HepG2 (cell line): ENCODE results near the gene PDZD2. TPM values are rescaled to one million over a fixed set of nuclear protein-coding genes. Genes with fewer than 3 reads are reported as not detected.

ENCODE experiments used
- ATAC-seq: fragments of 200-7000 bp; cut with Tn5 transposase; 3 replicates; pipeline ENCODE4 v1.9.1; 2020; ENCODE audit warnings: mild to moderate bottlenecking, moderate library complexity
- BruUV-seq: library from RNA; stranded (reverse); fragments of 400-500 nt; replicated peaks from 2 replicates; lab custom pipeline; 2021; lab: Mats Ljungman, UMichigan
- CTCF ChIA-PET: fragments of 300-600 bp; formaldehyde crosslinking; extraction: SDS; loops from one replicate; lab custom pipeline; 2021; ENCODE audit warnings: low total read pairs, inconsistent platforms, low intra/inter-chr PET ratio; lab: Yijun Ruan, JAX
- POLR2A ChIA-PET: fragments of 350-600 bp; sonication (Branson Sonifier 250); formaldehyde crosslinking; loops from one replicate; lab custom pipeline; 2020; ENCODE audit warnings: antibody characterized with exemption, inconsistent platforms; lab: Yijun Ruan, JAX
- DNase-seq: peaks from one replicate; pipeline ENCODE4 v3.0.0-alpha.2; 2015; ENCODE audit warnings: low spot score
- FAIRE-seq: peaks from 3 replicates; lab custom pipeline; 2011; peaks lifted over from hg19 to GRCh38; lab: Jason Lieb, UNC
- H2AFZ ChIP-seq: one replicate; pipeline ENCODE4 v1.6.1; 2011; ENCODE audit warnings: low read length, inconsistent platforms
- H3K27ac ChIP-seq: fragments of 300-600 bp; 3 replicates; pipeline ENCODE4 v1.8.0; 2011; ENCODE audit warnings: mixed run types, mild to moderate bottlenecking, mixed read lengths, low read length, inconsistent platforms; ENCODE audit not compliant: insufficient read depth; ENCODE audit errors: extremely low read length
- H3K27me3 ChIP-seq, 2 experiments: fragments of 200-600 bp in 1 of 2; 2 replicates in 1 of 2; 3 replicates in 1 of 2; pipeline versions ENCODE4 v1.6.0 to v1.8.0; 2011; ENCODE audit warnings: low read length in 2 of 2, mild to moderate bottlenecking in 2 of 2, moderate library complexity in 2 of 2, inconsistent platforms in 1 of 2; ENCODE audit not compliant: insufficient read depth in 2 of 2, control insufficient read depth in 1 of 2
- H3K36me3 ChIP-seq, 2 experiments: fragments of 200-600 bp in 1 of 2; replicated peaks in 1 of 2; 2 replicates in 1 of 2; 3 replicates in 1 of 2; pipeline versions ENCODE4 v1.5.1 to v1.8.0; 2011; ENCODE audit warnings: low read length in 2 of 2, inconsistent platforms in 1 of 2; ENCODE audit not compliant: insufficient read depth in 2 of 2, control insufficient read depth in 1 of 2
- H3K4me1 ChIP-seq: 2 replicates; pipeline ENCODE4 v1.5.1; 2012; ENCODE audit warnings: low read length, inconsistent platforms; ENCODE audit not compliant: insufficient read depth
- H3K4me2 ChIP-seq: 2 replicates; pipeline ENCODE4 v1.6.0; 2011; ENCODE audit warnings: low read depth, low read length, inconsistent platforms
- H3K4me3 ChIP-seq, 3 experiments: fragments of 200-600 bp in 1 of 3; sonication (generic), shearing (Covaris generic) in 1 of 3; replicated peaks in 1 of 3; 2 replicates each; pipeline ENCODE4 v1.5.1; 2011 to 2016; ENCODE audit warnings: low read length in 3 of 3, inconsistent platforms in 2 of 3, low read depth in 2 of 3, mild to moderate bottlenecking in 2 of 3, control low read depth in 1 of 3, mixed read lengths in 1 of 3; ENCODE audit not compliant: insufficient read depth in 1 of 3
- H3K79me2 ChIP-seq: one replicate; pipeline ENCODE4 v1.6.1; 2011; ENCODE audit warnings: low read length, inconsistent platforms; ENCODE audit not compliant: insufficient read depth
- H3K9ac ChIP-seq: 2 replicates; pipeline ENCODE4 v1.6.0; 2011; ENCODE audit warnings: mild to moderate bottlenecking, low read depth, low read length, inconsistent platforms; ENCODE audit not compliant: insufficient read depth
- H3K9me3 ChIP-seq: 2 replicates; pipeline ENCODE4 v1.5.1; 2012; ENCODE audit warnings: mild to moderate bottlenecking, low read length
- H4K20me1 ChIP-seq: 2 replicates; pipeline ENCODE4 v1.6.0; 2011; ENCODE audit warnings: inconsistent platforms, mild to moderate bottlenecking, low read length, moderate library complexity; ENCODE audit not compliant: insufficient read depth
- ADNP ChIP-seq: sonication (generic); formaldehyde crosslinking; IDR thresholded peaks from 2 replicates; pipeline ENCODE4 v1.4.0; 2020; ENCODE audit warnings: missing genetic modification reagents
- CREB3 ChIP-seq: sonication (generic); formaldehyde crosslinking; IDR thresholded peaks from 2 replicates; pipeline ENCODE4 v1.5.0; 2020; ENCODE audit warnings: missing genetic modification reagents
- CREBL2 ChIP-seq: sonication (generic); formaldehyde crosslinking; IDR thresholded peaks from 2 replicates; pipeline ENCODE4 v1.8.1; 2023; ENCODE audit warnings: missing genetic modification reagents, mild to moderate bottlenecking, borderline replicate concordance
- IKZF5 ChIP-seq: IDR thresholded peaks from 2 replicates; pipeline ENCODE4 v1.6.1; 2018; ENCODE audit warnings: missing genetic modification reagents, mild to moderate bottlenecking, missing compliant biosample characterization
- JARID2 ChIP-seq: sonication (generic); formaldehyde crosslinking; IDR thresholded peaks from 2 replicates; pipeline ENCODE4 v1.8.1; 2023; ENCODE audit warnings: missing genetic modification reagents, inconsistent platforms; ENCODE audit not compliant: insufficient replicate concordance
- KAT8 ChIP-seq: IDR thresholded peaks from 2 replicates; pipeline ENCODE4 v1.6.1; 2016; ENCODE audit warnings: missing genetic modification reagents, missing compliant biosample characterization
- KDM2A ChIP-seq: sonication (generic); formaldehyde crosslinking; IDR thresholded peaks from 2 replicates; pipeline ENCODE4 v1.4.0; 2020; ENCODE audit warnings: low read depth, missing genetic modification reagents, borderline replicate concordance
- POGK ChIP-seq: sonication (generic); formaldehyde crosslinking; conservative IDR thresholded peaks from 2 replicates; pipeline ENCODE4 v1.8.0; 2022; ENCODE audit warnings: mild to moderate bottlenecking, moderate library complexity, missing genetic modification reagents
- PRPF4 ChIP-seq: fragments of 200-400 bp; formaldehyde crosslinking; IDR thresholded peaks from 2 replicates; pipeline ENCODE4 v1.6.1; 2016; ENCODE audit warnings: low read length, low read depth; ENCODE audit not compliant: poor library complexity, severe bottlenecking
- RXRB ChIP-seq: IDR thresholded peaks from 2 replicates; pipeline ENCODE4 v1.6.1; 2016; ENCODE audit warnings: borderline replicate concordance, missing genetic modification reagents, missing compliant biosample characterization
- TFE3 ChIP-seq: IDR thresholded peaks from 2 replicates; pipeline ENCODE4 v1.6.1; 2016
- ZBTB20 ChIP-seq: sonication (generic); formaldehyde crosslinking; IDR thresholded peaks from 2 replicates; pipeline ENCODE4 v1.8.1; 2023; ENCODE audit warnings: missing genetic modification reagents, low read depth, mild to moderate bottlenecking, borderline replicate concordance
- ZNF10 ChIP-seq: sonication (generic); formaldehyde crosslinking; IDR thresholded peaks from 2 replicates; pipeline ENCODE4 v1.4.0; 2020; ENCODE audit warnings: mild to moderate bottlenecking, low read depth, missing genetic modification reagents, borderline replicate concordance
- ZNF180 ChIP-seq: sonication (generic); formaldehyde crosslinking; IDR thresholded peaks from 2 replicates; pipeline ENCODE4 v1.4.0; 2020; ENCODE audit warnings: low read depth, missing genetic modification reagents, borderline replicate concordance
- ZNF253 ChIP-seq: sonication (generic); formaldehyde crosslinking; IDR thresholded peaks from 2 replicates; pipeline ENCODE4 v1.8.0; 2022; ENCODE audit warnings: mild to moderate bottlenecking, missing genetic modification reagents, borderline replicate concordance
- ZNF326 ChIP-seq: sonication (generic); formaldehyde crosslinking; IDR thresholded peaks from 2 replicates; pipeline ENCODE4 v1.4.0; 2020; ENCODE audit warnings: missing genetic modification reagents, borderline replicate concordance
- ZNF547 ChIP-seq: sonication (generic); formaldehyde crosslinking; IDR thresholded peaks from 2 replicates; pipeline ENCODE4 v1.5.1; 2020; ENCODE audit warnings: mild to moderate bottlenecking, missing genetic modification reagents
- WGBS: methylation state at CpG from one replicate; pipeline ENCODE4 v1.1.6; 2017; ENCODE audit warnings: low lambda C conversion rate; 5-methylcytosine and 5-hydroxymethylcytosine counted together
- in situ Hi-C: cut with HindIII; loops from 2 replicates; pipeline ENCODE4 v1.10.0; 2017; ENCODE audit warnings: low pct_unique_long_range_greater_than_20kb; ENCODE audit not compliant: extremely low pct_ligation_motif_present
- intact Hi-C: fragments of 100-400 bp; cut with micrococcal nuclease; formaldehyde crosslinking; loops from one replicate; pipeline ENCODE4 v1.10.0; 2022; ENCODE audit not compliant: unreplicated experiment
- polyA plus RNA-seq, 8 experiments: library from polyadenylated mRNA; depleted of rRNA in 3 of 8; stranded (reverse) in 7 of 8; unstranded in 1 of 8; fragments of >200 nt; fragmentation: Illumina TruSeq in 4 of 8; extraction: Trizol in 4 of 8; gene quantifications; 2 replicates each; pipeline versions ENCODE4 v1.2.1 to v1.2.3, GENCODE V29; 2011 to 2016; ENCODE audit warnings: low read depth in 4 of 8, missing spikeins in 1 of 8, mixed read lengths in 1 of 8; ENCODE audit not compliant: insufficient read depth in 1 of 8
- total RNA-seq, 5 experiments: library from RNA; depleted of rRNA; stranded (reverse); fragments of >200 nt; fragmentation: Illumina TruSeq; extraction: Trizol; gene quantifications; 2 replicates each; pipeline ENCODE4 v1.2.3, GENCODE V29; 2016; ENCODE audit warnings: low read depth in 1 of 5

PDZD2 gene
- total and polyA plus RNA-seq, 2 of the 13 experiments (the other 11 are each of a cell fraction or from before 2014, with no cell fraction given) = 0.04 TPM; not detected in 1

- TF ChIP-seq TFE3 (CRISPR knock-in tag) = no peak
- TF ChIP-seq ZBTB20 (CRISPR knock-in tag) = no peak
- TF ChIP-seq CREB3 (CRISPR knock-in tag) = no peak
- TF ChIP-seq ZNF547 = no peak
- TF ChIP-seq ADNP (CRISPR knock-in tag) = no peak
- TF ChIP-seq RXRB (CRISPR knock-in tag) = no peak
- no peak for TF ChIP-seq KDM2A (CRISPR knock-in tag)
- no peak for TF ChIP-seq ZNF326 (CRISPR knock-in tag)
- no peak for TF ChIP-seq ZNF180
Observed at GRCh38 chr5:31860726-31861433, 221.9 kb downstream of the PDZD2 start (continued).

- H3K4me2 ChIP-seq = no peak overlapping the region
- intact Hi-C loops = no loop called here
- no peak for TF ChIP-seq ZNF10
- TF ChIP-seq PRPF4 = no peak
- no peak for TF ChIP-seq KAT8 (CRISPR knock-in tag)
- no peak for TF ChIP-seq POGK
- TF ChIP-seq IKZF5 (CRISPR knock-in tag) = no peak
- no peak for TF ChIP-seq JARID2 (CRISPR knock-in tag)
- TF ChIP-seq CREBL2 (CRISPR knock-in tag) = no peak
- no peak for TF ChIP-seq ZNF253 (CRISPR knock-in tag)
Observed at GRCh38 chr5:31861601-31862000, 222.7 kb downstream of the PDZD2 start.

More at GRCh38 chr5:31861601-31862000, 222.7 kb downstream of the PDZD2 start:
- Histone ChIP-seq H3K4me1 (no peaks in the 10 kb centered on the region), H3K27me3 (peaks cover under 1 to 13% of the 10 kb centered on the region in 2 experiments; a peak in 4 of 5 replicates), H3K9ac (no peak overlapping the region), H3K9me3 (peaks cover 26% of the 10 kb centered on the region), H3K27ac (no peak overlapping the region), H3K36me3 (no peaks in the 10 kb centered on the region), H3K79me2 (no peaks in the 10 kb centered on the region), H2AFZ (no peak overlapping the region), H4K20me1 (no peaks in the 10 kb centered on the region), H3K4me3 (no peak overlapping the region)
- POLR2A ChIA-PET = no interaction called here
- no peak for ATAC-seq
- CTCF ChIA-PET = no interaction called here
- WGBS = 29% methylated on average over 3 of the region's 3 CpGs
- no TSS peak for BruUV-seq
- no peak for FAIRE-seq
- in situ Hi-C loops = no loop called here
- DNase-seq = no peak
